ENCODE data around the gene STX18. TPM values are rescaled to one million over a fixed set of nuclear protein-coding genes. Genes with fewer than 3 reads are reported as not detected.

The STX18 gene
- total and polyA plus RNA-seq, 10 of the 15 experiments (the other 5 are each of a cell fraction or from before 2014, with no cell fraction given), result 8.2 to 46.6 (median 31.1) TPM

DNA sequence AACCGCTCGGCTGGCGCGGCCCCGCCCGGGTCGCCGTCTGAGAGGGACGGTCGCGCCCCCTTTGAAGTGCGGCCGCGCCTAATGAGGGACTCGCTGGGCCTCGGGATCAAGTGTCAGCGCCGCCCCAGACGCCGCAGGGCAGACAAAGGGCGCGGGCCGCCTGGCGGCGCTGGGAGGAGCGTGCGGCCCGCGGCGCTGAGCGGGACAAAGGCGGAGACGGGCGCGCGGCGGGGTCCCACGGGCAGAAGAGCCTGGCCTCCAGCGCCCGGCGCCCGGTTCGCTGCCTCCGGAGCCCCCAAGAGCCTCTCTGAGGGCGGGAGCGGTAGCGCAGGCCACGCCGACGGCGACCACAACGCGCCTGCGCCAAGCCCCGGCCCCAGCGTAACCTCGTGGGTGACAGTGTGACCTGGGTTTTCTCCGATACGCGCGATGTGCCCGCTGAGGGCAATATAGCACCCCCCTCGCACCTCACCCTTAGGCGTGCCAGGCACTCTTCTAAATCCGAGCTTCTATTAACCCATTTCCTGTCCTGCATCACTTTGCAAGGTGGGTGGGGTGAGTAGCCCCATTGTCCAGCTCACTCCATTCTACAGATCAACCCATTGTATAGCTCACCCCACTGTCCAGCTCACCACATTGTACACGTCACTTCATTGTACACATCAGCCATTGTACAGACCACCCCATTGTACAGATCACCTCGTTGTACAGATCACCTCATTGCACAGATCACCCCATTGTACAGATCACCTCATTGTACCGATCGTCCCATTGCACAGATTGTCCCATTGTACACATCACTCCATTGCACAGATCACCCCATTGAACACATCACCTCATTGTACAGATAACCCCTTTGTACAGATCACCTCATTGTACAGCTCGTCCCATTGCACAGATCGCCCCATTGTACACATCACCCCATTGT, 33.7 kb upstream of the STX18 start (continued):
- no peak for TF ChIP-seq STAT3 (IDR thresholded peaks at IDR 0.05; ENCODE audit: low read depth, low read length)
- TF ChIP-seq, protein P1, sequence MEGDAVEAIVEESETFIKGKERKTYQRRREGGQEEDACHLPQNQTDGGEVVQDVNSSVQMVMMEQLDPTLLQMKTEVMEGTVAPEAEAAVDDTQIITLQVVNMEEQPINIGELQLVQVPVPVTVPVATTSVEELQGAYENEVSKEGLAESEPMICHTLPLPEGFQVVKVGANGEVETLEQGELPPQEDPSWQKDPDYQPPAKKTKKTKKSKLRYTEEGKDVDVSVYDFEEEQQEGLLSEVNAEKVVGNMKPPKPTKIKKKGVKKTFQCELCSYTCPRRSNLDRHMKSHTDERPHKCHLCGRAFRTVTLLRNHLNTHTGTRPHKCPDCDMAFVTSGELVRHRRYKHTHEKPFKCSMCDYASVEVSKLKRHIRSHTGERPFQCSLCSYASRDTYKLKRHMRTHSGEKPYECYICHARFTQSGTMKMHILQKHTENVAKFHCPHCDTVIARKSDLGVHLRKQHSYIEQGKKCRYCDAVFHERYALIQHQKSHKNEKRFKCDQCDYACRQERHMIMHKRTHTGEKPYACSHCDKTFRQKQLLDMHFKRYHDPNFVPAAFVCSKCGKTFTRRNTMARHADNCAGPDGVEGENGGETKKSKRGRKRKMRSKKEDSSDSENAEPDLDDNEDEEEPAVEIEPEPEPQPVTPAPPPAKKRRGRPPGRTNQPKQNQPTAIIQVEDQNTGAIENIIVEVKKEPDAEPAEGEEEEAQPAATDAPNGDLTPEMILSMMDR (IDR thresholded peaks at IDR 0.05 in 2 of 3, conservative IDR thresholded peaks at IDR 0.05 in 1 of 3; ENCODE audit: control insufficient read depth in 2 of 3, extremely low read depth in 1 of 3, insufficient read depth in 1 of 3, low read depth in 3 of 3, low read length in 3 of 3), result peak; percentile 25 to 41 (median 27); a peak in 2 of 6 replicates
- 0 out of 2 replicates have a peak, but pooled peaks have one; percentile 19 for TF ChIP-seq RAD21 (IDR thresholded peaks at IDR 0.05; ENCODE audit: insufficient read depth, low read depth, low read length)
- no peak for TF ChIP-seq NFYB (IDR thresholded peaks at IDR 0.05; ENCODE audit: insufficient read depth, low read depth, low read length)
- TF ChIP-seq, protein P2, sequence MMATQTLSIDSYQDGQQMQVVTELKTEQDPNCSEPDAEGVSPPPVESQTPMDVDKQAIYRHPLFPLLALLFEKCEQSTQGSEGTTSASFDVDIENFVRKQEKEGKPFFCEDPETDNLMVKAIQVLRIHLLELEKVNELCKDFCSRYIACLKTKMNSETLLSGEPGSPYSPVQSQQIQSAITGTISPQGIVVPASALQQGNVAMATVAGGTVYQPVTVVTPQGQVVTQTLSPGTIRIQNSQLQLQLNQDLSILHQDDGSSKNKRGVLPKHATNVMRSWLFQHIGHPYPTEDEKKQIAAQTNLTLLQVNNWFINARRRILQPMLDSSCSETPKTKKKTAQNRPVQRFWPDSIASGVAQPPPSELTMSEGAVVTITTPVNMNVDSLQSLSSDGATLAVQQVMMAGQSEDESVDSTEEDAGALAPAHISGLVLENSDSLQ (IDR thresholded peaks at IDR 0.05), result no peak
- no peak for TF ChIP-seq ZZZ3 (IDR thresholded peaks at IDR 0.05; ENCODE audit: control insufficient read depth, insufficient read length, low read depth)
- TF ChIP-seq NR2C2 (IDR thresholded peaks at IDR 0.05; ENCODE audit: borderline replicate concordance, control insufficient read depth, insufficient read length, low read depth), result no peak
- no peak for TF ChIP-seq WRNIP1 (IDR thresholded peaks at IDR 0.05; ENCODE audit: borderline replicate concordance, low read depth, low read length)
- no peak for TF ChIP-seq SREBF1 (IDR thresholded peaks at IDR 0.05; ENCODE audit: low read length)
- 0 out of 2 replicates have a peak, but pooled peaks have one; percentile 4 for TF ChIP-seq SMC3 (IDR thresholded peaks at IDR 0.05; ENCODE audit: borderline replicate concordance, low read length)
- TF ChIP-seq NR2F1 (conservative IDR thresholded peaks at IDR 0.05), result peak; percentile 70
- TF ChIP-seq JUNB (IDR thresholded peaks at IDR 0.05), result no peak
- no peak for TF ChIP-seq NFXL1 (IDR thresholded peaks at IDR 0.05; ENCODE audit: borderline replicate concordance)
- no peak for TF ChIP-seq FOXM1 (IDR thresholded peaks at IDR 0.05; ENCODE audit: low read depth, low read length)
- TF ChIP-seq SIN3A (IDR thresholded peaks at IDR 0.05; ENCODE audit: low read depth, low read length), result no peak
- no peak for TF ChIP-seq EGR1 (IDR thresholded peaks at IDR 0.05; ENCODE audit: borderline replicate concordance in 1 of 2, low read depth in 2 of 2, low read length in 2 of 2)
- no peak for TF ChIP-seq ESRRA (IDR thresholded peaks at IDR 0.05; ENCODE audit: low read length)
- TF ChIP-seq BHLHE40 (IDR thresholded peaks at IDR 0.05; ENCODE audit: borderline replicate concordance in 1 of 2, low read depth in 2 of 2, low read length in 1 of 2), result peak in 1 of 2 experiments; percentile 22; a peak in 1 of 4 replicates
- TF ChIP-seq PML (IDR thresholded peaks at IDR 0.05; ENCODE audit: low read length), result no peak
- no peak for TF ChIP-seq SRF (IDR thresholded peaks at IDR 0.05; ENCODE audit: low read depth in 2 of 2, low read length in 2 of 2)
- peak; percentile 12 for TF ChIP-seq RUNX3 (IDR thresholded peaks at IDR 0.05; ENCODE audit: low read length)
- no peak for TF ChIP-seq TBL1XR1 (IDR thresholded peaks at IDR 0.05; ENCODE audit: low read depth, low read length)
- TF ChIP-seq NR2C1 (IDR thresholded peaks at IDR 0.05), result peak; percentile 41; the same call in 1 of the 2 replicates
- TF ChIP-seq LARP7 (IDR thresholded peaks at IDR 0.05), result 0 out of 2 replicates have a peak, but pooled peaks have one; percentile 36
- TF ChIP-seq, protein P3, sequence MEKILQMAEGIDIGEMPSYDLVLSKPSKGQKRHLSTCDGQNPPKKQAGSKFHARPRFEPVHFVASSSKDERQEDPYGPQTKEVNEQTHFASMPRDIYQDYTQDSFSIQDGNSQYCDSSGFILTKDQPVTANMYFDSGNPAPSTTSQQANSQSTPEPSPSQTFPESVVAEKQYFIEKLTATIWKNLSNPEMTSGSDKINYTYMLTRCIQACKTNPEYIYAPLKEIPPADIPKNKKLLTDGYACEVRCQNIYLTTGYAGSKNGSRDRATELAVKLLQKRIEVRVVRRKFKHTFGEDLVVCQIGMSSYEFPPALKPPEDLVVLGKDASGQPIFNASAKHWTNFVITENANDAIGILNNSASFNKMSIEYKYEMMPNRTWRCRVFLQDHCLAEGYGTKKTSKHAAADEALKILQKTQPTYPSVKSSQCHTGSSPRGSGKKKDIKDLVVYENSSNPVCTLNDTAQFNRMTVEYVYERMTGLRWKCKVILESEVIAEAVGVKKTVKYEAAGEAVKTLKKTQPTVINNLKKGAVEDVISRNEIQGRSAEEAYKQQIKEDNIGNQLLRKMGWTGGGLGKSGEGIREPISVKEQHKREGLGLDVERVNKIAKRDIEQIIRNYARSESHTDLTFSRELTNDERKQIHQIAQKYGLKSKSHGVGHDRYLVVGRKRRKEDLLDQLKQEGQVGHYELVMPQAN (conservative IDR thresholded peaks at IDR 0.05), result no peak
- TF ChIP-seq ZSCAN29 (IDR thresholded peaks at IDR 0.05), result no peak
